Right hindlimb (tissue), 1 donor: ENCODE data around the gene COX4I1.
A peak's percentile ranks its signal among the peaks of the same experiment; 100 is the strongest.

Source experiments
- DNase-seq: peaks from one replicate; pipeline ENCODE4 v3.0.0-alpha.2; 2018

The COX4I1 gene

DNA sequence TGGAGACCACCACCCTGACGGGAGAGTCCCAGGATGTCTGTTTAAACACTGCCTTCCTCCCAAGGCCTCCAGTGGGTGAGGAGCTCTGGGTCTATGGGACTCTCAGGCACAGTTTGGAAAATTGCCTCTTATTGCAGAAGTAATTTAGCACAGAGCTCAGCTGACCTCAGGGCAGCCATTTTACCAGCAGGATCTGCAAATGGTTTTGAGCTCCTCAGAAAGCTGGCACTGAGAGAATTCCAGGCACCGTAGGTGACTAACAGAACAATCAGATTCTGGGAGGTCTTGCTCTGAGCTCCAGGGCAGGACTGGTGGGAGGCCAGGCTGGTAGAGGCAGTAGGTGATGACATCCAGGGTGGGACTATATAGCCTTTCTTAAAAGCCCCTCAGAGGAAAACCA is 31.3 kb upstream of the COX4I1 start:
- no peak for DNase-seq

DNA sequence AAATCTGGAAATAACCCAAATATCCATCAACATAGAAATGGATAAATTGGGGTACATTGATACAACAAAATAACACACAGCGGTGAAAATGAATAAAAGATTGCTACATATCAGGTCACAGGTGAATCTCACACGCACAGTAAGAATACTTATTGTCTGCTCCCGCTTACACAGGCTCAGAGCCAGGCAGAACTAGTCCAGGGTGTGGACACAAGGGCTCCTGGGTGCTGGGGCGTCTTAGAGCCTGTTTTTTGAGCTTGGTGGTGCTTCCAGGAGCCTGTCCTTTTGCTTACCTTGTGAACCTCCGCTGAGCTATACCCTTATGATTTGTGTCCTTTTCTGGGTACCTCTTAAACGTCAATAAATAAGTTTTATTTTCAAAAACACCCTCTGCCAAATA is 28.8 kb upstream of the COX4I1 start:
- no peak for DNase-seq

DNA sequence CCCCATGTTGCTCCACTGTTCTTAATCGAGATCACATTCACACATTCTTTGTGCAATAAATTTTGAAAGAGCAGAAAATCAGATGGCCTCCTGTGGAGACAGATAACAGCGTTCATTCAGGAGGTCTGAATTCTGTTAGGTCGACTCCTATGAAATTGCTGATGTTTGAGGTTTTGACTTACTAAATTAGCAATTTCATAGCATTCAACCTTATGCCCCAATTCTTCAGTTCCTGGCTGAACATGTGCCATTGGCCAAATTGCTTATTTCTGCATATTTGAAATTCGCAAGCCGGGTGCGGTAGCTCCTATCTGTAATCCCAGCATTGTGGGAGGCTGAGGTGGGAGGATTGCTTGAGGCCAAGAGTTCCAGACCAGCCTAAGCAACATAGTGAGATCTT is 26.5 kb upstream of the COX4I1 start:
- DNase-seq = no peak

DNA sequence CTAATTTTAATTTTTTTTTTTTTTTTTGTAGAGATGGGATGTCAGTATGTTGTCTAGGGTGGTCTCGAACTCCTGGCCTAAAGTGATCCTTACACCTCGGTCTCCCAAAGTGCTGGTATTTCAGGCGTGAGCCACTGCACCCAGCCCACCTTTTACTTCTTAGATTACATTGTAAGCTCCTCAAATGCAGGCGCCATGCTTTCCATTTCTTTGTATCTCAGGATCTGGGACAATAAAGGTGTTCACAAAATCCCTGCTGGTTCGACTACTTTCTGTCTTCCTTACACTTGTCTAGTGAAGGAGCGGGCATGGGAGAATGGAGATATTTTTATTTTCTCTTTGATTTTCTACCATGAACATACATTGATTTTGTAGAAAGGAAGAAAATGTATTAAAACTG is 25.4 kb upstream of the COX4I1 start:
- DNase-seq = no peak

DNA sequence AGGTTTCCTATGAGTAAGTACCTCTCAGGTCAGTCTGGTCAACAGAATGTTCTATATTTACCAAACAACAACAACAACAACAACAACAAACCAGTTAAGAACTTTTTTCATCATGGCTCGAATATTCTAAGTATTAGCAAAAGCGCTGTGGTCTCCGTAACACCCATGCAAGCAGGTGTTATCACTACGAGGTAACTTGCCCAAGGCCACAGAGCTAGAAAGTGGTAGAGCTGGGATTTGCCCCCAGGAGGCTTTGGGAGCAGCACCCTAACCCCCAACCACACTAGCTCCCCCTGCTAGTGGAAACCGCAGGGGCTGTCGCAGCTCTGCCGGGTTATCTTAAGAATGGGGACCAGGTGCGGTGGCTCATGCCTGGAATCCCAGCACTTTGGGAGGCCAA is 24.7 kb upstream of the COX4I1 start:
- DNase-seq = no peak

DNA sequence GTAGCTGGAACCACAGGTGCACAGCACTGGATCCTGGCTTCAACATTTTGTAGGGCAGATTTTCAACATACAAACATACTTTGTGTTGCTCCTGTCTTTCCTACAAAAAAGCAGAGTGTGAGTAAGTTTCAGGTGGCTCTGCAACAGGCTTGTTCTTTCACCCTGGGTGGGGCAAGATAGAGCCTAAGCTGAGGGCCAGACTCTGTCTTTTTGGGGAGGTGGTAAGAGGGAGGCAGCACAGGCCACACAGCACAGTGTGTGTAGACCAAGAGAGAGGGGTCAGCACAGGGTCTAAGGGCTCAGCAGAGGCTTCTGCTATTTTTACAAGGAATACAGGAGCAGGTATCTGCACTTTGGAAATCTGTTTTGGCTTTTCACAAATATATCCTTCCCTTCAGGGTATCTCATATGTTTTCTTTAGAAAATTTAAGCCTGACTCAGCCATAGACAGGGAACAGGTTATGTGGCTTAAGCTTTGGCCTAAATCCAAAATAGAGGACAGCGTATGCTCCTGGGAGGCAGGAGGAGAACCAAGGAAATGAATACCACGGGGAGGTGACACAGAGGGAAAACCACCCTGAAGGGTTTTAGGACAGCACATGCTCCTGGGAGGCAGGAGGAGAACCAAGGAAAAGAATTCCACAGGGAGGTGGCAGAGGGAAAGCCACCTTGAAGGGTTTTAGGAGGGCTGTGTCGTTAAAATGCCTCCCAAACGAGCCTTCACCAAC is 21.7 kb upstream of the COX4I1 start:
- no peak for DNase-seq

DNA sequence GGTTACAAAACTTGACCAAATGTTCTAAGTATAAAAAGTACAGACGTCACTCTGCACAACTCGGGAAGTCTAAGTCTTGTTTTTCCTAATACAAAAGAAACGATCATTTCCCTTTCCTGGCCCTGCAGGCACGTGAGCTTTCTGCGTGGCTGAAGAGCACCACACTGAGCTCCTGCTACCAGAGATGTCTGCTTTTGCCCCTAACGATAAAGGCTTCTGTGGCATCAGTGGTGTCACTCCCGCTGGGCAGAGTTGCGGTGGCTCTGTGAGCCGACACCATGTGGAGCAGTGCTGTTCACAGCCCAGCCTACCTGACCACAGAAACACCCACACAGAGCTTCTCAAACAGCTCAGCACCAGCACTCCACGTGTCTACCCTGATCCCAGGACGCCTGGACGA is 20.6 kb upstream of the COX4I1 start:
- DNase-seq = no peak

DNA sequence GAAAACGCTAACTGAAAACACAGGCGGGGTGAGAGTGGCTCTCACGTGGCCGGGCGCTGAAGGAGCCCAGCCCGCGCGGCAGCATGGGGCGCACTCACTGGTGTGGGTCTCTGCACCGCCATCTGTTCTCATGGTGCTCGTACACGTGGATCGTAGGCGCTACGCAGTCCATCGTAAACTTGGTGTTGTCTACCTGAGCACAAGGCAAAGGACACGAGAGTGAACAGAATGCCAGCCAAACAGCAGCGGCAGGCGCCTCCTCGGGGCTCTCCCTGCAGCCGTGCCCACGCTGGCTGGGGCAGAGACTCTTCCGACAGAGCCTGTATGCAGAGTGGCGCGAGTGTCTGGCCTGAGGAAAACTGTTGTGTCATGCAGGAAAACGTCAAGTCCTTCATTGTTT is 19.2 kb upstream of the COX4I1 start:
- DNase-seq = no peak

DNA sequence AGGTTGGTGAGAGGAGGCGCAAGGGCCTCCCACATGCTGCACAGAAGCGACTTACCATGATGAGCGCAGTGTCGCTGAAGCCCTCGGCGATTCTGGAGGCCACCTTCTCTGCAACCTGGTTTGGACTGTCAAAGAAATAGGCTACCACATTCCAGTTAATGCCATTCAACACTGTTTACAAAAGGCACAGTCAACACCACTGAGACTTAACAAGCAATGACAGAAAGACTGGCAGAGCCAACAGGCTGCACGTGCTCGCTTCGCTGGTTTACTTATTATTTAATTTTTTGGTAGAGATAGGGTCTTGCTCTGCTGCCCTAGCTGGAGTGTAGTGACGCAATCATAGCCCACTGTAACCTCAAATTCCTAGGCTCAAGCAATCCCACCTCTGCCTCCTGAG is 18.3 kb upstream of the COX4I1 start:
- no peak for DNase-seq

DNA sequence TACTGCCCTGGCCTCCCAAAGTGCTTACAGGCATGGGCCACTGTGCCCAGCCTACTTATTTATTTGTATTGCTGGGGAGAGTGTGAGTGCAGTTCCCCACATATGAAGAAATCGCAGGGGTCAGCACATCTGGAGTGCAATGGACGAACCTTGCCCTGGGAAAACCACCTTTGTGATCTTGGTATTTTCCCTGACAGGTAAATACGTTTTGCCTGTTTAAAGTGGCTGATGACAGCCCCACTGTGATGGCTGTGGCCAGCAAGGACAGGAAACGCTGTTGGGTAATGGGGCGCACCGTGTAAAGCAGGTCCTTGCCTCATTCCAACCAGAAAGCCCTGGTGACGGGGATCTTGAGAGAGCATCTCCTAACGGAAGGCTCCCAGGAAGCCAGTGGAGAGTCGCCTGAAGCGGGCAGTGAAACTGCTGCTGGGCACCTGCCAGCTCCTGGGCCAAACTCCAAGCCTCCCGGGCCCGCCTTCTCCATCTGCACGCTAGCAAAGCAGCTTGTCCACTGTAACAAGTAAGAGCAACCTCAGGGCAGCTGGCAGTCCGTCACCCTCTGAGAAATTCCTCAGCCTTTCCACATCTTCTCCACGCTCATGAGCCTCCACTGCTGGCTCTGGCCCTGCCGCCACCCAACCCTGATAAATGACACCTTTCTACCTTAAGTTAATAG is 17.7 kb upstream of the COX4I1 start:
- peak; percentile 56 for DNase-seq

DNA sequence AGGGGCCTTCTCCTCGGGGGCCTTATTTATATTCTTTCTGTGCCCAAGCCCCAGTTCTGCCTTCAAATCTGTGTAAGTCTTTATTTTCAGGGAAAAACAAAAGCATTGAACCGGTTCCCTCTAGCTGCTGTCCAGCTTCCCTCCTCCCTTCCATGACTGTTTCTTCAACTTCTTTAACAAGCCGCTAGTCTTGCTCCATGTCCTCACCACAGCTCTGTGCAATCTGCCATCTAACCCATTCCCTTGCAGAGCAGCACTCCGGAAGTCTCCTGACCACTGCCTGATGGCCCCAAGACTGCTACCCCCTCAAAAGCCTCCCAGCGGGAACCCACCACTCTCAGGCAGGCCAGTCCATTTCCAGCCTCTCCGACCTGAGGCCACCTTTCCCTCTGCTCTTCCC is 17.0 kb upstream of the COX4I1 start:
- no peak for DNase-seq

DNA sequence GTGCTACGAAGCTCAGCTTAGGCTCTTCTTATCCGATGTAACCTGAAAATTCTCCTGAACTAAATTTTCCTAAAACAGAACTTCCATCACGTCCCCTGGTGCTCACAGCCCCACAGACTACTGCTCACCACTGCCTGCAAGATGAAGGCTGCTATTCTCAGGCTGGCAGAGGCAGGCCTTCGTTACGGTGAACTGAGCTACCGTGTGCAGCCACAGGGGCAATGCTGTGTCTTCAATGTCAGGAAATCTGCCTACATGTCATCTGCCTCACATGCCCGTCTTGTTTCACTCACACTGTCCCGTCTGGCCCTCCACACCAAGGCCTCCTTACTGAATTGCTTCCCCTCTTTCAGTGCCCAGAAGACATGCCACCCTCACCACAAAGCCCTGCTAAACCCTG is 16.1 kb upstream of the COX4I1 start:
- DNase-seq = no peak

DNA sequence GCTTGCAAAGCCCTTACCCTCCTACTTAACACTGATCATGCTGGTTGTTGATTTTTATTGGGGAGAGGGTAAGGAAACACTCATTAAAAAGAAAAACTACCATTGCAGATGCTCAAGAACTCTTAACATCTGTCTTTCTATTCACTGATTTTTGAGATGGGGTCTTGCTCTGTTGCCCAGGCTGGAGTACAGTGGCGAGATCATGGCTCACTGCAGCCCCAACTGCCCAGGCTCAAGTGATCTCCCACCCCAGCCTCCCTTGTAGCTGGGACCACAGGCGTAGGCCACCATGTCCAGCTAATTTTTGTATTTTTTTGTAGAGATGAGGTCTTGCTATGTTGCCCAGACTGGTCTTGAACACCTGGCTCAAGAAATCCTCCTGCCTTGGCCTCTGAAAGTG is 14.7 kb upstream of the COX4I1 start:
- DNase-seq = no peak

DNA sequence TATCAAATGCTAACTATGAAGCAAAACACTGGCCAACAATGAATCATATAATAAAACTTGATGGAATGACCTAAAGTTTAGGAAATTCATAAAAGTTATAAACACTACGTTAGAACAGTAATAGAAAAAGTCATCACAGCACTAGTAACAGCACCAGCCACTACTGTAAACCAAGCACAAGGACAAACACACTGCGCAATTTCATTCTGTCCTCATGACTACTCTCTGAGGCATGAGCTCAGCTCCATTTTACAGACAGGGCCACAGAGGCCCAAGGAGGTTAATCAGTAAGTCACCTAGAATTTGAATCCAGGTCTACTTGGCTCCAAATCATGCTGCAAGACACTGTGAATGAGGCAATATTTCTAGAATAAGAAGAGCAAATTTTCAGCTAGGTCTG is 13.6 kb upstream of the COX4I1 start:
- DNase-seq = no peak

DNA sequence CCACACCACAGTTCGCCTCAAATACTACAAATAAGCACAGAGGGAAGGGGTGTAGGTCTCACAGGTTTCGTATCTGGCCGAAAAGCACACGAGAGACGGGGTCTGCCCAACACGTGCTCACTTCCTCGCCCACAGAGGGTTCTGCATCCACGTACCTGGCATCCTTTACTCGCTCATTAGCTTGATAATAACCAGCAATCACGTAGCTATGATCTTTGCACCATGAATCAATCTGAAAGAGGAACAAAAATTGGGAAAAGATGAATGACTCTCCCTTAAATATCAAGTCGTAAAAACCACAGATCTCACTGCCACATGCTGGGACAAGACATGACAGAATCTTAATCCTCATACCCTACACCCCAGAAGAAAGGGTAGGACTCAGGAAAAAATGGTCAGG is 10.7 kb upstream of the COX4I1 start:
- no peak for DNase-seq

DNA sequence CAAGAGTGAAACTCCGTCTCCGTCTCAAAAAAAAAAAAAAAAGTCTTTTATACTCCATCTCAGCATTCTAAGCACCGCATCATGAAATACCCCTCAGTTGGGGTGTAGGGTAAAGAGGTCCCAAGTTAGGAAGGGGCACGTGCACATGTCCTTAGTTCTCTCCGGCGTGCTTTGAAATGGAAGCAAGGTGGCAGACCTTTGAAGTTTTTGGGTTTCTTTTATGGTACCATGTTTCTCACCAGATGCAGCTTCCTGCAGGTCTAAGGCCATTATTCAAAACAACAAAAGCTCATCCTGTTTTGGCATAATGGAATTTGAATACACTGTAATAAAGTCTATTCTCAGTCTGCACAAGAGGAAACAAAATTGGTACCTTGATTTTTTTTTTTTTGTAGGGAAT is 9.7 kb upstream of the COX4I1 start:
- no peak for DNase-seq

DNA sequence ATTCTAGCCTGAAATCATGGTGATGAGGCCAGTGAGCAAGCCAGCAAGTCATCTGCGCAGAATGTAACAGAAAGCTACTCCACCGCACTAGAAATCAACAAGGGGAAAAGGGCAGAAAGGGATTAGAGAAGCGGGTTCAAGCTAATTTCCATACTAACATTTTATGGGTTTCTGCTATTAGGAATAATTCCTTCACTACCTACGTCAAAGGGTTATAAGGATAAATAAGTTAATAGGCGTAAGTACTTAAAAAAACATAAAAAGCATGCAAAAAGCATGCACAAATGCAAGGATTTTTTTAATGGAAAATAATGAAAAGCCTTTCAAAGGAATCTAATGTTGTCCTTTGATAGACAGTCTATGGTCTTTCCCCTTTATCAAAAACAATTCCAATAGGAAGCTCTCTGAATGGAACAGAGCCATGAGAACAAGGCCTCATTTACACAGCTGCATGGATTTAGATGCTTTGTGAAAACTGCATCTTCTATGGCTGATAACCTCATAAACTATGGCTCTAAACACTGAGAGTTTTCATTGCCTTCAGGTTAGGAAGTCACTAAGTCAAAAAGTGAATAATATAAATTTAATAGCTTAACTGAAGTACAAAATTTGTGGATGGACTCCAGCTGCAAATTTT is 5.7 kb upstream of the COX4I1 start:
- no peak for DNase-seq

DNA sequence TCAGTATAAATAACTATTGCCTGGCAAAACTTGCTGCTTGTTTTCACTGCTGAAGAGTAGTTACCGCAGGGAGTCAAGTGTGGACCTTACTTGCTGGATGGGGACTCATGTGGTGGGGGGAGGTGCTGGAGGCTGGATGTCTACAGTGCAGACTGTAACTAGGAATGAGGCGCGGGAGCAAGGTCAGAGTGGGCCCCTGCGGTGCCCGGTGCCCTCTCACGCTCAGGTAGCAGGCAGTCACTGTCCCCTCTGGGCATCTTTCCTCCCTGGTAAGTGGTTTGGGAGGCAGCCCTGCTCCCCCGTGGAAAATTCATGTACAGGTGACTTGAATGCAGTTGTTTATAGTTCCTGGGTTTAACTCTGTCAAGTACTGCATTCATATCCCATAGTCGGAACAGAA is 4.8 kb upstream of the COX4I1 start:
- no peak for DNase-seq

DNA sequence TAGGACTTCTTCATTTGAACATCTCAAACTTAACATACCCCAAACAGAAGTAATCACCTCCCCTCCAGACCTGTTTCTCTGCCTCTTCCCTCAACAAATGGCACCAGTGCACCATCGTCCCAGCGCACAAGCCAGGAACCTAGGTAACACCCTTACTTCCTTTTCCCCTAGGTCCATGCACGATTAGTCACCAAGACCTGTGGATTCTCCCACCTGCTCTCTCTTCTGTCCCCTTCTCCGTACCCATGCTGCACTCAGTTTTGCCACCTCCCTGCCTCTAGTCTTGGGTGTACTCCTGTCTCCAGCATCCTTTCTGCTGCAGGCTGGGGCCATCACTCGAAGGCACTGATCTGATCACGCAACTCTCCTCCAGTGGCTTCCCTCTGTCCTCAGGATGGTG is 3.3 kb upstream of the COX4I1 start:
- DNase-seq = no peak

DNA sequence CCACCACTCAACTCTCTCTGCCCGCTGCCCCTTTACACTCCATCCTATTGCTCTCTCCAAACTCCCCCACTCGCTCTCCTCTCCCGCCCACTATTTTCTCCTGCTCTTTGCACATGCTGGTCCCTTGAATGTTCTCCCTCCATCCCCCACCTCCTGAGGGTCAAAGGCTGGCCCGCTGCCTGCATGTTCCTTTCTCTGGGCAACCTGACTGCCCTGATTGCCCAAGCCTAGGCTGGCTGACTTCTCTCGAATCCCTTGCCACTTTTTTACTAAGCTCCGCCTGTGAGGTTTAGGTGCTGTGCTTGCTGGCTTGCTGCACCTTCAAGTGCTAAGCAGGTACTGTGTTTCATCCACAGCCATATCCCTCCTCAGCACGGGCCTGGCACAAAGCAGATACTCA is 2.9 kb upstream of the COX4I1 start:
- no peak for DNase-seq

DNA sequence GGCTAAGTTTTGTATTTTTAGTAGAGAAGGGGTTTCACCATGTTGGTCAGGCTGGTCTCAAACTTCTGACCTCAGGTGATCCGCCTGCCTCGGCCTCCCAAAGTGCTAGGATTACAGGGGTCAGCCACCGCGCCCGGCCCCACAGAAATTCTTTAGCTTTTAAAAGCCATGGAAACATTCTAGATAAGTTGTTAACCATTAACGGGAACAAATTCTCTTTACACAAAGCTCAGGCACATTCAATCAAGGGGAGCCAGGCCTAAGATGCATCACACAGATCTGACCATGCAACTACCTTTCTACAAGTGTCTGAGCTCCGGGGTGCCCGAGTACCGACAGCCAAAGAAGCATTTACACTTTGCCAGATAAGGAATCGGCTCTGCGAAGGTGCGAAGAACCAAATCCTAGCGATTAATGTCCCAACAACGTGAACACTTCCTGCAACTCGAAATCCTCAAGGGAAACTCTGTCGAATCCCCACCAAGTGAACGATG is 1.2 kb upstream of the COX4I1 start:
- no peak for DNase-seq

DNA sequence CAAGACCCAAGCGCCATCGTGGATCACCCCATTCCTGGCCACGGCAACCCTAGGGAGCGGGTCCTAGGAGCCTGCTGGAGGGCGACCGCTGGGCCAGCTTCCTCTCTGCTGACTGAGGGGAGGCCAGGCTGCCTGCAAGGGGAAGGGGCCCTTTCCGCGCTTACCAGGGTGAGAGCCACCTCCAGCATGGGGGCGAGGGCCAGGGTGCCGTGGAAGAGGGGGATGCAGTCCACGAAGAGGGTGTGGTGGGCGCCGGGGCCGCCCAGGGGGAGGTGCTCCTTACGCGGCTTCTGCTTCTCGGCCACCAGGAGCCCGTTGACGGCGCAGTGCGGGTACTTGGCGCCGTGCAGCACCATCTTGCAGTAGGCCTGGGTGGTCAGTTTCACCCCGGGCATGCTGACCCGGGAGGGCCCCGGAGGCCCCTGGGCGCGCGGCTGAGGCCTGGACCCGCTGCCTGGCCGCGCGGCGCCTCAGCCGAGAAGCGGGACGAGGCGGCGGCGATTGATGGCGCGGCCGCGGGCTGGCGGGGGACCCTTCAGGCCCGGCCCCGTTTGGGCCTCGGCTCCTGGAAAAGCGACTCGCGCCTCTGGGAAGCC is 496 bp upstream of the COX4I1 start:
- DNase-seq = peak; percentile 50

DNA sequence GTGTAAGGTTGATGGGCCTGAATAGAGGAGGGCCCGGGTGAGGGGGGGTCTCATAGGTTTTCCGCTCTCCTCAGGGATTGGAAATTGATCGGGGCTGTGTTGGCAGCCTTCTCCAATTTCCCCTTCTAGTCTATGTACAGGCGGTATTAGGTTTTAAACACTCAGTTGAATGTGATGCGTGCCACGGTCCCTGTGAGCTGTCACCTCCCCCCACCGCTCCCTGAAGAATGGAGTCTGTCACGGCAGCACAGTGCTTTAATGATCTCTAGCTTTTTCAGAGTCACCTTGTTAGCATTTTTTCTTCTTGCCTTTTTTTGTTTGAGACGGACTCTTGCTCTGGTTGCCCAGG is 800 bp downstream of the COX4I1 start:
- DNase-seq = no peak

DNA sequence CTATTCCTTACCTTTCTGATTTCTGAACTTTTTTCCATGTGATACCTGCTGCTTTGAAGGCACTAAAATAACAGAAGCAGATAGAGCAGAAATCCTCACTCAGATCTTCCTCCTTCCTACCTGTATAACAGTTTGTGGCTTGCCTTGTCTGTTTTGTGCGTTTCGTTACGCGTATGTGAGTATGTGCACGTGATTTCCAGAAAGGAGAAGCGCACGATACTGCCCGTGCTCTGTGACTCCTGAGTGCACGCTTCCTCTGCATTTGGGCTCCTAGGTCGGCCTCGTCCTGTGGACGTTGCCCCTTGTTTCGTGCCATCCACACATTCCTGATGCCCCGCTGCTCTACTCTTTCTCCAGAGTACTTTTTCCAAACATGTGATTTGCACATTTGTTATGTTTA is 4.1 kb downstream of the COX4I1 start:
- DNase-seq = no peak
